SU-DHL-6 (cell line): Measurements from ENCODE around the gene SLC16A12.

ENCODE experiments used
- CTCF ChIP-seq: fragments of 200-600 bp; sonication (generic); IDR thresholded peaks from one replicate; pipeline ENCODE4 v1.5.1; 2017; ENCODE audit warnings: antibody characterized with exemption, mild to moderate bottlenecking, low read length, moderate library complexity; ENCODE audit not compliant: insufficient read depth, poor library complexity, severe bottlenecking
- EZH2phosphoT487 ChIP-seq: fragments of 200-600 bp; sonication (generic), shearing (Covaris generic); conservative IDR thresholded peaks from 2 replicates; pipeline ENCODE4 v1.6.1; 2018; ENCODE audit warnings: mild to moderate bottlenecking, antibody characterized with exemption, low read length, moderate library complexity, mixed read lengths

DNA sequence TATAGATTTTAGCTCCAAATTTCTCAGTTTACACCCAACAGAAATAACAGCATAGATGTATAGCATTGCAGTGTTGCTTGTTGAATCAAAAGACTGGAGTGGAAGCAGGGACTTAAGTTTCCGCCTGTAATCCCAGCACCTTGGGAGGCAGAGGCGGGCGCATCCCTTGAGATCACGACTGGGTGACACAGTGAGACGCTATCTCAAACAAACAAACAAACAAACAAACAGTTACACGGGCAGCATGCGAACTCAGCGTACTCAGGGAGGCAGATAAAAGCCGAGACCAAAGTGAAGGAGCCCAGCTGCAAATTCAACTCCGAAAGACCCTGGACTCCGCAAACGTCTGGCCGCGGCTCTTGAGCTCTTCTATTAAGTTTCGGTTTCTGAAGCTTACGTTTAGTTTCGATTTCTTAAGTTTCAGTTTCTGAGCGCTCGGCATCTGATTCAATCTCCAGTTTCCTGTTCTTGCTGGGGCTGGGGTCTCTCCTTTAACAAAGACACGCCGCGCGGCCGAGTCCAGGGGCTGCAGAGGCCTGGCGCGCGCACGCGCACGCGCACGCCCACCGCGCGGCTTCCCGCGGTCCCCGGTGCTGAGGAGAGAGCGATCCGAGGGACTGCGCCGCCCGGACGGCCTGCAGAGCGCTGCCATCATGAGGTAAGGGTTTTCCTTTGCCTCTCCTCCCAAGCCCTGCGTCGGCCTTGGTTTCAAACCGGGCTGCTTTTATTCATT is 121.1 kb downstream of the SLC16A12 start, which contains the start of gene IFIT5:
- TF ChIP-seq CTCF (no peak), EZH2phosphoT487 (no peak)
